Prostate gland (tissue), 2 donors: Measurements from ENCODE around the gene INAFM2. TPM values are rescaled to one million over a fixed set of nuclear protein-coding genes. Genes with fewer than 3 reads are reported as not detected.

ENCODE experiments used
- DNase-seq: peaks from one replicate; pipeline ENCODE4 v3.0.0-alpha.2; 2019; ENCODE audit warnings: low spot score
- H3K27ac ChIP-seq, 2 donors: fragments of 200-600 bp; sonication (generic); 2 replicates each; pipeline ENCODE4 v1.5.1; 2017 to 2019
- H3K27me3 ChIP-seq: fragments of 200-600 bp; sonication (generic); replicated peaks from 2 replicates; pipeline ENCODE4 v1.5.1; 2019; ENCODE audit not compliant: insufficient read depth
- H3K36me3 ChIP-seq, 2 donors: fragments of 200-600 bp; sonication (generic); 1 replicate in 1 of 2; 2 replicates in 1 of 2; pipeline versions ENCODE4 v1.5.1 to v1.8.1; 2017 to 2019
- H3K4me1 ChIP-seq: fragments of 200-600 bp; sonication (generic); replicated peaks from 2 replicates; pipeline ENCODE4 v1.5.1; 2019
- H3K4me3 ChIP-seq, 2 donors: fragments of 200-600 bp; sonication (generic); 2 replicates each; pipeline ENCODE4 v1.5.1; 2017 to 2019
- H3K9me3 ChIP-seq: fragments of 200-600 bp; sonication (generic); 2 replicates; pipeline ENCODE4 v1.5.1; 2017
- CTCF ChIP-seq, 4 experiments: fragments of 200-600 bp in 2 of 4; fragments of 450-650 bp in 2 of 4; sonication (generic) in 2 of 4; IDR thresholded peaks; 1 replicate in 3 of 4; 2 replicates in 1 of 4; pipeline ENCODE4 v1.5.1; 2016 to 2019; ENCODE audit warnings: antibody characterized with exemption in 4 of 4, mild to moderate bottlenecking in 2 of 4, moderate library complexity in 2 of 4
- POLR2A ChIP-seq: fragments of 450-650 bp; IDR thresholded peaks from one replicate; pipeline ENCODE4 v1.6.1; 2016; ENCODE audit warnings: antibody characterized with exemption, mild to moderate bottlenecking
- POLR2AphosphoS5 ChIP-seq: sonication (generic); formaldehyde crosslinking; IDR thresholded peaks from one replicate; pipeline ENCODE4 v1.6.1; 2017; ENCODE audit warnings: antibody characterized with exemption
- WGBS: methylation state at CpG from one replicate; pipeline ENCODE4 v1.1.5; 2018; 5-methylcytosine and 5-hydroxymethylcytosine counted together
- intact Hi-C: fragments of 100-400 bp; cut with DNase I; formaldehyde crosslinking; loops from one replicate; pipeline ENCODE4 v1.14.2; 2022
- total RNA-seq, 2 donors: library from RNA; depleted of rRNA; stranded (reverse); fragments of >200 nt; gene quantifications; one replicate each; pipeline ENCODE4 v1.1.0, GENCODE V29; 2016

INAFM2 gene
- total RNA-seq, 2 donors from 2014 or later: 18.7 to 24.3 TPM

GRCh38 chr15:40310993-40311392 lies 12.5 kb upstream of the INAFM2 start:
- Histone ChIP-seq H3K9me3 (no peaks in the 10 kb centered on the region), H3K4me3 (no peak overlapping the region), H3K36me3 (no peaks in the 10 kb centered on the region), H3K27me3 (no peaks in the 10 kb centered on the region), H3K4me1 (no peaks in the 10 kb centered on the region), H3K27ac (no peak overlapping the region)
- DNase-seq: no peak
- 73% methylated on average over 3 of the region's 3 CpGs for WGBS
- intact Hi-C loops: no loop called here
- TF ChIP-seq CTCF (IDR thresholded peaks at IDR 0.05): no peak
- TF ChIP-seq POLR2A: no peak
- no peak for TF ChIP-seq POLR2AphosphoS5

GRCh38 chr15:40312370-40313158 lies 10.9 kb upstream of the INAFM2 start:
- no peaks in the 10 kb centered on the region for H3K9me3 ChIP-seq
- H3K4me3 ChIP-seq: no peak overlapping the region
- no peak for DNase-seq
- H3K36me3 ChIP-seq: no peaks in the 10 kb centered on the region
- no peaks in the 10 kb centered on the region for H3K27me3 ChIP-seq
- H3K27ac ChIP-seq: no peak overlapping the region
- WGBS: 90% methylated on average over 10 of the region's 10 CpGs
- no peaks in the 10 kb centered on the region for H3K4me1 ChIP-seq
- TF ChIP-seq CTCF (IDR thresholded peaks at IDR 0.05) (no peak), POLR2AphosphoS5 (no peak), POLR2A (no peak)
- intact Hi-C loops: no loop called here

GRCh38 chr15:40313531-40314398 lies 9.7 kb upstream of the INAFM2 start:
- Histone ChIP-seq H3K9me3 (no peaks in the 10 kb centered on the region), H3K27ac (no peak overlapping the region), H3K36me3 (no peaks in the 10 kb centered on the region), H3K4me1 (no peaks in the 10 kb centered on the region), H3K4me3 (no peak overlapping the region), H3K27me3 (no peaks in the 10 kb centered on the region)
- no peak for TF ChIP-seq POLR2A
- TF ChIP-seq POLR2AphosphoS5: no peak
- no peak for TF ChIP-seq CTCF (IDR thresholded peaks at IDR 0.05)
- WGBS: 39% methylated on average over 10 of the region's 10 CpGs
- DNase-seq: peak; percentile 62
- intact Hi-C loops: no loop called here

- 69% methylated on average over 4 of the region's 4 CpGs for WGBS
- TF ChIP-seq POLR2A: no peak
- TF ChIP-seq POLR2AphosphoS5: no peak
- TF ChIP-seq CTCF (IDR thresholded peaks at IDR 0.05): no peak
These were observed 8.7 kb upstream of the INAFM2 start for GRCh38 chr15:40314723-40315276.

More at GRCh38 chr15:40314723-40315276, 8.7 kb upstream of the INAFM2 start:
- intact Hi-C loops: no loop called here
- Histone ChIP-seq H3K27ac (no peak overlapping the region), H3K4me1 (no peaks in the 10 kb centered on the region), H3K4me3 (no peak overlapping the region), H3K9me3 (no peaks in the 10 kb centered on the region), H3K36me3 (no peaks in the 10 kb centered on the region), H3K27me3 (no peaks in the 10 kb centered on the region)
- no peak for DNase-seq
